ENCODE measurements around the gene CSNK1A1L. TPM values are rescaled to one million over a fixed set of nuclear protein-coding genes. Genes with fewer than 3 reads are reported as not detected.

CSNK1A1L gene
- total and polyA plus RNA-seq, 2 of the 4 experiments (the other 2 are of a cell fraction): not detected

DNA sequence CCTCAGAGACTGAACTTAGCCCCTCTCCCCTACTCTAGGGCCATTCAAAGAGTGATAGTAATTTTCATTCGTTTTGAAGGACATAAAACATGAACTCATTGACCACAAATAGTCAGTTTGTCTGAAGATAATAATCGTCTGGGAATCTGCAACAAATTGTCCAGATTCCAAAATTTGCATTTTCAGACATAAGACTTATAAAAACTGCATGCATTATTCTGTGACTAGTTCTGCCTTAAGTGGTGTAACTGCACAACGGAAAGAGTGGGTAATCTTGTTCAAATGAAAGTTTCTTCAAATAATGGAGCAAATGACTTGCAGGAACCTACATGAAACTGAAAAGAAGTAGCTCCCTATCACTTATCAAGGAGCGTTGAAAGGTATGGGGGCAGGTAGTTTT lies 8.4 kb downstream of the CSNK1A1L start:
- Histone ChIP-seq H3K9me3 (ENCODE audit: control insufficient read depth, insufficient read depth, low read length) (no peaks in the 10 kb centered on the region), H3K56ac (ENCODE audit: extremely low read depth, insufficient read depth, low read length) (no peak overlapping the region), H4K91ac (ENCODE audit: insufficient read depth, low read depth, low read length) (no peak overlapping the region), H3K4me1 (ENCODE audit: control insufficient read depth, insufficient read depth, low read length) (no peaks in the 10 kb centered on the region), H2AK5ac (ENCODE audit: low read depth, low read length) (no peak overlapping the region), H3K14ac (replicated peaks; ENCODE audit: low read depth, low read length) (no peak overlapping the region), H2AK9ac (replicated peaks; ENCODE audit: low read depth, low read length, poor library complexity) (no peak overlapping the region), H3K18ac (ENCODE audit: low read depth, low read length) (no peak overlapping the region), H4K5ac (ENCODE audit: low read depth, low read length) (no peak overlapping the region), H3K27me3 (ENCODE audit: control insufficient read depth, insufficient read depth, low read length) (no peaks in the 10 kb centered on the region; the same call in 1 of the 2 replicates), H3K4me3 (ENCODE audit: insufficient read depth, low read depth, low read length) (no peak overlapping the region), H4K20me1 (ENCODE audit: insufficient read depth, low read length) (no peaks in the 10 kb centered on the region), H2BK20ac (ENCODE audit: low read depth, low read length) (no peak overlapping the region), H3K4me2 (ENCODE audit: low read depth, low read length) (no peak overlapping the region), H2BK120ac (ENCODE audit: low read depth, low read length) (no peak overlapping the region), H3K23ac (ENCODE audit: low read depth, low read length) (no peak overlapping the region), H2AFZ (replicated peaks; ENCODE audit: low read length, poor library complexity) (no peak overlapping the region), H3K4ac (ENCODE audit: low read depth, low read length) (no peak overlapping the region), H3K79me1 (ENCODE audit: low read depth in 1 of 2, low read length in 2 of 2) (no peaks in the 10 kb centered on the region), H3K9me1 (ENCODE audit: insufficient read depth, low read length) (no peaks in the 10 kb centered on the region), H2BK5ac (ENCODE audit: low read depth, low read length, poor library complexity, severe bottlenecking) (no peak overlapping the region), H2BK15ac (ENCODE audit: low read depth, low read length) (no peak overlapping the region), H3K27ac (ENCODE audit: insufficient read depth, low read length) (no peak overlapping the region), H3K9ac (ENCODE audit: low read depth, low read length) (no peak overlapping the region), H4K8ac (ENCODE audit: low read depth in 2 of 2, low read length in 2 of 2) (no peak overlapping the region), H3K36me3 (ENCODE audit: control insufficient read depth, insufficient read depth, low read length) (no peaks in the 10 kb centered on the region)
- no CpG with 5 or more reads among the region's 4 CpGs for WGBS, 2 experiments (ENCODE audit: extremely low coverage in 2 of 2, insufficient read length in 1 of 2)
- ATAC-seq (ENCODE audit: low read depth) (no peak), DNase-seq (no peak)
- intact Hi-C loops (cut with micrococcal nuclease): no loop called here
- POLR2A ChIA-PET (ENCODE audit: unreplicated experiment): no interaction called here
- dilution Hi-C loops (cut with HindIII; ENCODE audit: low sequenced_read_pairs, unreplicated experiment): no loop called here
- no TSS peak for BruUV-seq (replicated peaks)
- no peak for TF ChIP-seq SMC3 (IDR thresholded peaks at IDR 0.05; ENCODE audit: low read depth, low read length)
- TF ChIP-seq, protein P1, sequence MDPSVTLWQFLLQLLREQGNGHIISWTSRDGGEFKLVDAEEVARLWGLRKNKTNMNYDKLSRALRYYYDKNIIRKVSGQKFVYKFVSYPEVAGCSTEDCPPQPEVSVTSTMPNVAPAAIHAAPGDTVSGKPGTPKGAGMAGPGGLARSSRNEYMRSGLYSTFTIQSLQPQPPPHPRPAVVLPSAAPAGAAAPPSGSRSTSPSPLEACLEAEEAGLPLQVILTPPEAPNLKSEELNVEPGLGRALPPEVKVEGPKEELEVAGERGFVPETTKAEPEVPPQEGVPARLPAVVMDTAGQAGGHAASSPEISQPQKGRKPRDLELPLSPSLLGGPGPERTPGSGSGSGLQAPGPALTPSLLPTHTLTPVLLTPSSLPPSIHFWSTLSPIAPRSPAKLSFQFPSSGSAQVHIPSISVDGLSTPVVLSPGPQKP (IDR thresholded peaks at IDR 0.05; ENCODE audit: borderline replicate concordance, low read depth, low read length): no peak
- in situ Hi-C loops (cut with MboI; ENCODE audit: low sequenced_read_pairs): loop anchor here (25.0 kb wide), 2 partner anchors 940 to 1115 kb away; no protein-coding TSS in a partner anchor
- CTCF ChIA-PET: no interaction called here

All from IMR-90 (cell line).